WTC11 (cell line): ENCODE results near the gene RPS18. TPM values are rescaled to one million over a fixed set of nuclear protein-coding genes. Genes with fewer than 3 reads are reported as not detected.
A peak's percentile ranks its signal among the peaks of the same experiment; 100 is the strongest.

Experiments
- ATAC-seq: fragments of 200-7000 bp; cut with Tn5 transposase; 2 replicates; pipeline ENCODE4 v1.10.0; 2021; ENCODE audit warnings: mild to moderate bottlenecking, moderate library complexity
- CTCF ChIA-PET: fragments of 300-600 bp; sonication (Branson Sonifier 250); formaldehyde crosslinking; loops from one replicate; lab custom pipeline; 2021; ENCODE audit warnings: antibody characterized with exemption; lab: Charles Lee
- POLR2A ChIA-PET: fragments of 350-600 bp; sonication (Branson Sonifier 250); formaldehyde crosslinking; loops from one replicate; lab custom pipeline; 2021; ENCODE audit warnings: antibody characterized with exemption; lab: Charles Lee
- DNase-seq: peaks from one replicate; pipeline ENCODE4 v3.0.0; 2021; ENCODE audit warnings: low spot score
- H3K27ac Mint-ChIP-seq: 2 replicates; pipeline ENCODE4 v1.8.0; 2021; ENCODE audit warnings: mixed read lengths
- H3K27me3 Mint-ChIP-seq: 2 replicates; pipeline ENCODE4 v1.8.0; 2021; ENCODE audit warnings: low read depth, mild to moderate bottlenecking, moderate library complexity, mixed read lengths
- H3K36me3 Mint-ChIP-seq: 2 replicates; pipeline ENCODE4 v1.8.0; 2021; ENCODE audit warnings: mixed read lengths
- H3K4me1 Mint-ChIP-seq: 2 replicates; pipeline ENCODE4 v1.8.0; 2022; ENCODE audit warnings: mixed read lengths
- H3K4me3 Mint-ChIP-seq: 2 replicates; pipeline ENCODE4 v1.8.0; 2021; ENCODE audit warnings: mild to moderate bottlenecking, moderate library complexity, mixed read lengths
- H3K9me3 Mint-ChIP-seq: 2 replicates; pipeline ENCODE4 v1.8.0; 2021; ENCODE audit warnings: mixed read lengths
- ATF1 ChIP-seq: sonication (generic); formaldehyde crosslinking; IDR thresholded peaks from 2 replicates; pipeline ENCODE4 v1.8.1; 2023; ENCODE audit warnings: mild to moderate bottlenecking, moderate library complexity, missing genetic modification reagents
- ELF4 ChIP-seq: sonication (generic); formaldehyde crosslinking; IDR thresholded peaks from 2 replicates; pipeline ENCODE4 v1.8.1; 2022; ENCODE audit warnings: low read depth, mild to moderate bottlenecking, moderate library complexity, missing genetic modification reagents
- JAZF1 ChIP-seq: fragments of 250-450 bp; sonication (Bioruptor Pico); IDR thresholded peaks from 2 replicates; pipeline ENCODE4 v1.9.0; 2021; ENCODE audit warnings: moderate library complexity, mild to moderate bottlenecking, inconsistent platforms
- NFYB ChIP-seq: sonication (generic); formaldehyde crosslinking; conservative IDR thresholded peaks from 2 replicates; pipeline ENCODE4 v1.8.0; 2022; ENCODE audit warnings: low read depth, missing genetic modification reagents
- NR2C2 ChIP-seq: sonication (generic); formaldehyde crosslinking; IDR thresholded peaks from 2 replicates; pipeline ENCODE4 v1.8.0; 2022; ENCODE audit warnings: mild to moderate bottlenecking, missing genetic modification reagents
- NR3C1 ChIP-seq: sonication (generic); formaldehyde crosslinking; conservative IDR thresholded peaks from 2 replicates; pipeline ENCODE4 v1.8.1; 2023; ENCODE audit warnings: low read depth, mild to moderate bottlenecking, missing genetic modification reagents
- OVOL2 ChIP-seq: fragments of 250-450 bp; sonication (Bioruptor Pico); IDR thresholded peaks from 2 replicates; pipeline ENCODE4 v1.9.0; 2021; ENCODE audit warnings: mild to moderate bottlenecking, borderline replicate concordance
- RELA ChIP-seq: sonication (generic); formaldehyde crosslinking; IDR thresholded peaks from 2 replicates; pipeline ENCODE4 v1.8.1; 2022; ENCODE audit warnings: missing genetic modification reagents, mild to moderate bottlenecking, borderline replicate concordance
- TCF7 ChIP-seq: sonication (generic); formaldehyde crosslinking; IDR thresholded peaks from 2 replicates; pipeline ENCODE4 v1.8.0; 2022; ENCODE audit warnings: mild to moderate bottlenecking, low read depth, missing genetic modification reagents, moderate library complexity
- TEAD1 ChIP-seq: sonication (generic); formaldehyde crosslinking; IDR thresholded peaks from 2 replicates; pipeline ENCODE4 v1.8.0; 2022; ENCODE audit warnings: mild to moderate bottlenecking, missing genetic modification reagents
- TP53 ChIP-seq: sonication (generic); formaldehyde crosslinking; IDR thresholded peaks from 2 replicates; pipeline ENCODE4 v1.8.1; 2023; ENCODE audit warnings: mild to moderate bottlenecking, missing genetic modification reagents
- ZNF317 ChIP-seq: sonication (generic); formaldehyde crosslinking; IDR thresholded peaks from 2 replicates; pipeline ENCODE4 v1.8.1; 2023; ENCODE audit warnings: low read depth, mild to moderate bottlenecking, moderate library complexity, missing genetic modification reagents, borderline replicate concordance
- total RNA-seq: library from RNA; stranded (reverse); gene quantifications from 3 replicates; pipeline ENCODE4 v1.2.3, GENCODE V29; 2021
- TF ChIP-seq, protein P1 (sequence below): fragments of 250-450 bp; sonication (Bioruptor Pico); IDR thresholded peaks from 2 replicates; pipeline ENCODE4 v1.9.0; 2021; ENCODE audit warnings: mild to moderate bottlenecking, borderline replicate concordance
- TF ChIP-seq, protein P2 (sequence below): sonication (generic); formaldehyde crosslinking; IDR thresholded peaks from 2 replicates; pipeline ENCODE4 v1.8.1; 2022; ENCODE audit warnings: missing genetic modification reagents, borderline replicate concordance
- TF ChIP-seq, protein P3 (sequence below): fragments of 250-450 bp; sonication (Bioruptor Pico); IDR thresholded peaks from 2 replicates; pipeline ENCODE4 v1.9.0; 2021; ENCODE audit warnings: mild to moderate bottlenecking
- TF ChIP-seq, protein P4 (sequence below): sonication (generic); formaldehyde crosslinking; IDR thresholded peaks from 2 replicates; pipeline ENCODE4 v1.8.0; 2023; ENCODE audit warnings: mild to moderate bottlenecking, missing genetic modification reagents

The RPS18 gene
- total RNA-seq, 1 experiment from 2014 or later: 2,857 TPM

DNA sequence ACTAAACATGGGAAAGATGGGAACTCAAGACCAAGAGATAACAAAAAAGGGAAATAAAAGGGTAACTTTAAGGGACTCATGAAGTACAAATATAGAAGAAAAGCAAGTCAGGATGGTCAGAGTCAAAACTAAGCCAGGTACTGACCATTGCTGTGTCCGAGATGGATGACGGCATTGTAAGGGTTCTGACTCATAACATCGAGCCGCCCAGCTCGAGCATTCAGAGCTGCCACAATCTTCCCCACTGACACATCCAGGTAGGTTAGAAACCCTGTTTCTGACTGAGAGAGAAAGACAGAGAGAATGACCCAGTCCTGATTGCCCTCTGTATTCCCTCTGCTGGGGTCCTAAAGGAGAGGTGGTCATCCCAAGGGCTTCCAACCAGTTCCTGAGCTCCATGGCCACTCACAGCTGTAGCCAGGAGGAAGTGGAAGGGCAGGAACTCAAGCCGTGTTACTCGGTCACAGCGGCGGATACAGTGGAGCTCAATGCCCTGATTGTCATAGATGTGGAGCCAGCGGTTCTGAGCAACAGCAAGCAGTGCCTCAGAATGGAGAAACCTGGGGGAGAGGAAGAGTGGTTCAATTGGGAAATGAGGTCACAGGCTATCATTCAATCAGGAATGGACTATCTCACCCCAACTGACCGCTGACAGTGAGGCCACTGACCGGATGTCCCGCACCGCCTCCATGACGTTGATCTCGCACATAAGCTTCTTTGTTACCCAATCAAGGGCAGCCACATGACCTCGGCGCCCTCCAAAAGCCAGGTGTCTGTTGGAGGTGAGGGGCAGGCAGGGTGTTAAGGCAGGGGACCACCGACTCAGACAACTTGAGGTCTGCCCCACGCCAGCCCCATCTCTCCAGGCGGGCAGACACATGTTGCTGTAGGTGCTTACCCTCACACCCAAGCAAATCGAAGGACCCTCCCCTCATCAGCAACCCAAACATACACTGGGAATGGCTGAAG lies 15.4 kb downstream of the RPS18 start:
- ChIA-PET CTCF (interaction anchor here (1.2 kb wide), 1 partner anchor 12 kb away, joined by 3 read pairs; no protein-coding TSS in a partner anchor), POLR2A (interaction anchor here (3.6 kb wide), 1 partner anchor 10 kb away, joined by 27 read pairs; the partner anchor contains the start of gene B3GALT4)
- H3K4me3 Mint-ChIP-seq: peak overlapping the region; percentile 99
- H3K9me3 Mint-ChIP-seq: no peaks in the 10 kb centered on the region
- no peak for DNase-seq
- peaks cover 33% of the 10 kb centered on the region for H3K36me3 Mint-ChIP-seq
- no peaks in the 10 kb centered on the region for H3K27me3 Mint-ChIP-seq
- no peak overlapping the region for H3K27ac Mint-ChIP-seq
- ATAC-seq: no peak
- H3K4me1 Mint-ChIP-seq: peaks cover 22% of the 10 kb centered on the region
- no peak for TF ChIP-seq RELA (CRISPR knock-in tag)
- TF ChIP-seq TEAD1 (CRISPR knock-in tag): no peak
- TF ChIP-seq, protein P1, sequence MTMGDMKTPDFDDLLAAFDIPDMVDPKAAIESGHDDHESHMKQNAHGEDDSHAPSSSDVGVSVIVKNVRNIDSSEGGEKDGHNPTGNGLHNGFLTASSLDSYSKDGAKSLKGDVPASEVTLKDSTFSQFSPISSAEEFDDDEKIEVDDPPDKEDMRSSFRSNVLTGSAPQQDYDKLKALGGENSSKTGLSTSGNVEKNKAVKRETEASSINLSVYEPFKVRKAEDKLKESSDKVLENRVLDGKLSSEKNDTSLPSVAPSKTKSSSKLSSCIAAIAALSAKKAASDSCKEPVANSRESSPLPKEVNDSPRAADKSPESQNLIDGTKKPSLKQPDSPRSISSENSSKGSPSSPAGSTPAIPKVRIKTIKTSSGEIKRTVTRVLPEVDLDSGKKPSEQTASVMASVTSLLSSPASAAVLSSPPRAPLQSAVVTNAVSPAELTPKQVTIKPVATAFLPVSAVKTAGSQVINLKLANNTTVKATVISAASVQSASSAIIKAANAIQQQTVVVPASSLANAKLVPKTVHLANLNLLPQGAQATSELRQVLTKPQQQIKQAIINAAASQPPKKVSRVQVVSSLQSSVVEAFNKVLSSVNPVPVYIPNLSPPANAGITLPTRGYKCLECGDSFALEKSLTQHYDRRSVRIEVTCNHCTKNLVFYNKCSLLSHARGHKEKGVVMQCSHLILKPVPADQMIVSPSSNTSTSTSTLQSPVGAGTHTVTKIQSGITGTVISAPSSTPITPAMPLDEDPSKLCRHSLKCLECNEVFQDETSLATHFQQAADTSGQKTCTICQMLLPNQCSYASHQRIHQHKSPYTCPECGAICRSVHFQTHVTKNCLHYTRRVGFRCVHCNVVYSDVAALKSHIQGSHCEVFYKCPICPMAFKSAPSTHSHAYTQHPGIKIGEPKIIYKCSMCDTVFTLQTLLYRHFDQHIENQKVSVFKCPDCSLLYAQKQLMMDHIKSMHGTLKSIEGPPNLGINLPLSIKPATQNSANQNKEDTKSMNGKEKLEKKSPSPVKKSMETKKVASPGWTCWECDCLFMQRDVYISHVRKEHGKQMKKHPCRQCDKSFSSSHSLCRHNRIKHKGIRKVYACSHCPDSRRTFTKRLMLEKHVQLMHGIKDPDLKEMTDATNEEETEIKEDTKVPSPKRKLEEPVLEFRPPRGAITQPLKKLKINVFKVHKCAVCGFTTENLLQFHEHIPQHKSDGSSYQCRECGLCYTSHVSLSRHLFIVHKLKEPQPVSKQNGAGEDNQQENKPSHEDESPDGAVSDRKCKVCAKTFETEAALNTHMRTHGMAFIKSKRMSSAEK (CRISPR knock-in tag): no peak
- TF ChIP-seq NR2C2 (CRISPR knock-in tag): no peak
- no peak for TF ChIP-seq JAZF1 (CRISPR knock-in tag)
- TF ChIP-seq TCF7: no peak
- TF ChIP-seq ATF1 (CRISPR knock-in tag): no peak
- TF ChIP-seq ZNF317 (CRISPR knock-in tag): no peak
- TF ChIP-seq, protein P2, sequence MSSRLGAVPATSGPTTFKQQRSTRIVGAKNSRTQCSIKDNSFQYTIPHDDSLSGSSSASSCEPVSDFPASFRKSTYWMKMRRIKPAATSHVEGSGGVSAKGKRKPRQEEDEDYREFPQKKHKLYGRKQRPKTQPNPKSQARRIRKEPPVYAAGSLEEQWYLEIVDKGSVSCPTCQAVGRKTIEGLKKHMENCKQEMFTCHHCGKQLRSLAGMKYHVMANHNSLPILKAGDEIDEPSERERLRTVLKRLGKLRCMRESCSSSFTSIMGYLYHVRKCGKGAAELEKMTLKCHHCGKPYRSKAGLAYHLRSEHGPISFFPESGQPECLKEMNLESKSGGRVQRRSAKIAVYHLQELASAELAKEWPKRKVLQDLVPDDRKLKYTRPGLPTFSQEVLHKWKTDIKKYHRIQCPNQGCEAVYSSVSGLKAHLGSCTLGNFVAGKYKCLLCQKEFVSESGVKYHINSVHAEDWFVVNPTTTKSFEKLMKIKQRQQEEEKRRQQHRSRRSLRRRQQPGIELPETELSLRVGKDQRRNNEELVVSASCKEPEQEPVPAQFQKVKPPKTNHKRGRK (CRISPR knock-in tag): no peak
- no peak for TF ChIP-seq OVOL2 (CRISPR knock-in tag)
- TF ChIP-seq TP53: no peak
- no peak for TF ChIP-seq ELF4 (CRISPR knock-in tag)
- TF ChIP-seq NR3C1 (CRISPR knock-in tag): no peak
- TF ChIP-seq NFYB: no peak
- TF ChIP-seq, protein P3, sequence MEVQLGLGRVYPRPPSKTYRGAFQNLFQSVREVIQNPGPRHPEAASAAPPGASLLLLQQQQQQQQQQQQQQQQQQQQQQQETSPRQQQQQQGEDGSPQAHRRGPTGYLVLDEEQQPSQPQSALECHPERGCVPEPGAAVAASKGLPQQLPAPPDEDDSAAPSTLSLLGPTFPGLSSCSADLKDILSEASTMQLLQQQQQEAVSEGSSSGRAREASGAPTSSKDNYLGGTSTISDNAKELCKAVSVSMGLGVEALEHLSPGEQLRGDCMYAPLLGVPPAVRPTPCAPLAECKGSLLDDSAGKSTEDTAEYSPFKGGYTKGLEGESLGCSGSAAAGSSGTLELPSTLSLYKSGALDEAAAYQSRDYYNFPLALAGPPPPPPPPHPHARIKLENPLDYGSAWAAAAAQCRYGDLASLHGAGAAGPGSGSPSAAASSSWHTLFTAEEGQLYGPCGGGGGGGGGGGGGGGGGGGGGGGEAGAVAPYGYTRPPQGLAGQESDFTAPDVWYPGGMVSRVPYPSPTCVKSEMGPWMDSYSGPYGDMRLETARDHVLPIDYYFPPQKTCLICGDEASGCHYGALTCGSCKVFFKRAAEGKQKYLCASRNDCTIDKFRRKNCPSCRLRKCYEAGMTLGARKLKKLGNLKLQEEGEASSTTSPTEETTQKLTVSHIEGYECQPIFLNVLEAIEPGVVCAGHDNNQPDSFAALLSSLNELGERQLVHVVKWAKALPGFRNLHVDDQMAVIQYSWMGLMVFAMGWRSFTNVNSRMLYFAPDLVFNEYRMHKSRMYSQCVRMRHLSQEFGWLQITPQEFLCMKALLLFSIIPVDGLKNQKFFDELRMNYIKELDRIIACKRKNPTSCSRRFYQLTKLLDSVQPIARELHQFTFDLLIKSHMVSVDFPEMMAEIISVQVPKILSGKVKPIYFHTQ (CRISPR knock-in tag): no peak
- TF ChIP-seq, protein P4, sequence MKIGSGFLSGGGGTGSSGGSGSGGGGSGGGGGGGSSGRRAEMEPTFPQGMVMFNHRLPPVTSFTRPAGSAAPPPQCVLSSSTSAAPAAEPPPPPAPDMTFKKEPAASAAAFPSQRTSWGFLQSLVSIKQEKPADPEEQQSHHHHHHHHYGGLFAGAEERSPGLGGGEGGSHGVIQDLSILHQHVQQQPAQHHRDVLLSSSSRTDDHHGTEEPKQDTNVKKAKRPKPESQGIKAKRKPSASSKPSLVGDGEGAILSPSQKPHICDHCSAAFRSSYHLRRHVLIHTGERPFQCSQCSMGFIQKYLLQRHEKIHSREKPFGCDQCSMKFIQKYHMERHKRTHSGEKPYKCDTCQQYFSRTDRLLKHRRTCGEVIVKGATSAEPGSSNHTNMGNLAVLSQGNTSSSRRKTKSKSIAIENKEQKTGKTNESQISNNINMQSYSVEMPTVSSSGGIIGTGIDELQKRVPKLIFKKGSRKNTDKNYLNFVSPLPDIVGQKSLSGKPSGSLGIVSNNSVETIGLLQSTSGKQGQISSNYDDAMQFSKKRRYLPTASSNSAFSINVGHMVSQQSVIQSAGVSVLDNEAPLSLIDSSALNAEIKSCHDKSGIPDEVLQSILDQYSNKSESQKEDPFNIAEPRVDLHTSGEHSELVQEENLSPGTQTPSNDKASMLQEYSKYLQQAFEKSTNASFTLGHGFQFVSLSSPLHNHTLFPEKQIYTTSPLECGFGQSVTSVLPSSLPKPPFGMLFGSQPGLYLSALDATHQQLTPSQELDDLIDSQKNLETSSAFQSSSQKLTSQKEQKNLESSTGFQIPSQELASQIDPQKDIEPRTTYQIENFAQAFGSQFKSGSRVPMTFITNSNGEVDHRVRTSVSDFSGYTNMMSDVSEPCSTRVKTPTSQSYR (CRISPR knock-in tag): no peak
